CD4-positive, alpha-beta T cell treated with Interleukin-1 beta for 1 hour (primary cell): ENCODE measurements around the gene REM1.
A peak's percentile ranks its signal among the peaks of the same experiment; 100 is the strongest.

Experiments used
- DNase-seq, 2 donors: peaks; one replicate each; pipeline ENCODE4 v3.0.0-alpha.2; 2020 to 2022

Gene REM1

DNA sequence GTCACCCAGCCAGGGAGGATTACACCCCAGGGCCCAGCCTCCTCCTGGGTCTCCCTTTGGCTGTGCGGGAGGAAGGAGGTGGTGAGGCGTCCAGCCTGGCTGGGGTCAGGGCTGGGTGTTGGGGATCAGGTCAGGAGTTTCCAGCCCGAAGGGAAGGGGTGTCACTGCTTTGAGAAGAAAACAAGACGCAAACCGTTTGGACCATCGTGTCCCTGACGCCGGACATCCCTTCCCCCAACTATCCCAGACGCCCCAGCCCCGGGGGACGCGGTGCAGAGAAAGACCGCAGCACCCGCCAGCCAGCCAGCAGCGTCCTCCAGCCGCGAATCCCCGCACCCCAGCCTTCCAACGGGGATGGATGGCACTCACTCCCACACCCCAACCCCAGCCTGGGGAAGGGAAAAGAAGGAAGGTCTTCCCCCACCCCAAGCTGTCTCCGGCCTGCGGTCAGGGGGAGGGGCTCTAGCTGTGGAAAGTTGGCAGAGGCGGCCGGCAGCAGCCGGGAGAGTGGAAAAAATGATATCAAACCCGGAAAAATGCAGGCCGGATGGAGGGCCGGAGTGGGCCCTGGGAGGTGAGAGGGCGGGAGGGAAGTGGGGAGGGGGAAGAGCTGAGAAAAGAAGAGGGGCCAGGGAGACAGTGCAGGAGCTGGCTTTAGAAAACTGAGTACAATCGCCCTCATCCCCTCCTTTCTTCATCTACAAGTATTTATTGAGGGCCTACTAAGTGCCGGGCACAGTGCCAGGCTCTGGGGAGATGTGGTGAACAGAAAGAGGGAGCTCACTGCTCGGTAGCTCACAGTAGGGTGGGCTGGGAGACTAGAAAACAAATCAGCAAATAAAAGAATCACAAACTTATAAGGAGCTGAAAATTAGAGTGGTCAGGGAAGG, 10.6 kb downstream of the REM1 start:
- DNase-seq = no peak

DNA sequence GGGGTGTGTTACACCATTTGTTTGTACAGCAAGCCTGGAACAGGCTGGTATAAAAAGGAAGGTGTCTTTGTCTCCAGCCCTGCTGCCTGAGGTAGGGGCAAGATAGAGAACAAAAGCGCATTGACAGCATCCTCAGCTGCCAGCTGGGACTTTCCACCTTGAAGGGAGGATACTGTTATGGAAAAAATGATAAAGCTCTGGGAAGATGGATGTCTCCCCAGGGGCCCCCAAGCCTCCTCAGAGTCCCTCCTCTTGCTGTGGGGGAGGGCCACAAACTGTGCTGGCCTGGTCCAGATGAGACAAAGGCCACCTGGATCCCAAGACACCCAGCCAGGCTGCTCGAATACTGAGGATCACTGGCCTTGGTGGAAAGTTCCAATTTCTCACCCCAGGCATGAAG, 13.0 kb downstream of the REM1 start:
- no peak for DNase-seq

DNA sequence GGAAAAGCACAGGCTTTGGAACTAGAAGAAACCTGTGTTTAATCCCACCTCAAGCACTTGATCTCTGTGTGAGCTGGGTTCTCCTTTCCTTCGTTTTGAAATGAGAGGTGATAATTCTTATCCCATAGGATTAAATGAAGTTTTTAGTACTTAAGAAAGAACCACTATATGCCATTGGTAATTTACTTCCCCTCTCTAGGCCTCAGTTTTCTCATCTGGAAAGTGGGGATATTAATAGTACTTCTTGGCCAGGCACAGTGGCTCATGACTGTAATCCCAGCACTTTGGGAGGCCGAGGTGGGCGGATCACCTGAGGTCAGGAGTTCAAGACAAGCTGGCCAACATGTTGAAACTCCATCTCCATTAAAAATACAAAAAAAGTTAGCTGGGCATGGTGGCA, 14.1 kb downstream of the REM1 start:
- no peak for DNase-seq

DNA sequence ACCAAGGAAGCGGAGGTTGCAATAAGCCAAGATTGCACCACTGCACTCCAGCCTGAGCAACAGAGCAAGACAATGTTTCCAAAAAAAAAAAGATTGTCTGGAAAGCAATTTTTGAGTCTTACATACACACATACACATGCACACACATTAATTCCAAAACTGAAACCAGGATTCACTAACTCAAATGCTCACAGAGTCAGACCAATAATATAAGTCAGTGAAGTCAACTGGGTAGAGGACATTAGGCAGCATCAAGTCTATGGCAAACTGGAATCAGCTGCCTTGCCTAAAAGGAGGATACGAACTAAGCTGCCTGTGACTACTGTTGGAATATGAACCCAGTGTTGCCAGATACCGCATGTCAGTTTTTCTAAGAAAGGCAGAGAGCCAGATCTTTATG, 15.7 kb downstream of the REM1 start:
- no peak for DNase-seq

DNA sequence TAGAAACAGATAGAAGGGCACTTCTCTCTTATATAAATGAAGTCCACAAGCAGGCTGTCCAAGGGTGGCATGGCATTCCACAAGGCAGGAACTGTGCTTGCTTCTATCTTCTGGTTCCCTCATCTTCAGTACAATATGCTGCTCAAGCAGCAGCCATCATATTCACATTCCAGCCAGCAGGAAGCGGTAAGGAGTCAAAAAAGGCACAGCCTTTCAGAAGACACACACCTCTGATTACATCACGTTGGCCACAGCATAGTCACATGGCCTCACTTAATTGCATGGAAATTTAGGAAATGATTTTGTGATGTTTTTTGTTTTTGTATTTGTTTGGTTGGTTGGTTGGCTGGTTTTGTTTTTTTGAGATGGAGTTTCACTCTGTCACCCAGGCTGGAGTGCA, 19.0 kb downstream of the REM1 start:
- no peak for DNase-seq

DNA sequence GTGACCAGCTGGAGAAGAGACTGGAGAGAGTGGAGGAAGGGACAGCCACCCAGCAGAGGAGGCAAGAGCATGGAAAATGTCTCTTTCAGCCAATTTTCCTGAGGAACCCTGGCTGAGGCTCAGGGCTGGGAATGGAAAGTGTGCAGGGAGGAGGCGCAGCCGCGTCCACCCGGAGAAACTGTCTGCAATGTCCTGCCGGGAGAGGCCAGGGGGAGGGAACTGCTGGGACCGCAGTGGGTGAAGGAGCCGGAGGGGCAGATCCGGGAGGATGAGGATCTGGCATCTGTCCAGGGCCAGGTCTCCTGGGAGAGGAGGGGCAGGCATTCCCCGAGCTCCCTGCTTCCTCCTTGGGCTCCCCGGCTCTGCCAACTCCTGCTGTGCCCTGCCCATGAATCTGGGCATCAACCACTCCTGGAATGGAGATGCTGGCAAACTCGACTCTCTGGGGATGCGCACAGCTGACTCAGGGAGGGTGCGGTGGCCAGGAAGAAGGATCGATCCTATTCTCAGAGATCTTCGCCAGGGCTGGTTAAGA, 21.7 kb downstream of the REM1 start:
- no peak for DNase-seq

DNA sequence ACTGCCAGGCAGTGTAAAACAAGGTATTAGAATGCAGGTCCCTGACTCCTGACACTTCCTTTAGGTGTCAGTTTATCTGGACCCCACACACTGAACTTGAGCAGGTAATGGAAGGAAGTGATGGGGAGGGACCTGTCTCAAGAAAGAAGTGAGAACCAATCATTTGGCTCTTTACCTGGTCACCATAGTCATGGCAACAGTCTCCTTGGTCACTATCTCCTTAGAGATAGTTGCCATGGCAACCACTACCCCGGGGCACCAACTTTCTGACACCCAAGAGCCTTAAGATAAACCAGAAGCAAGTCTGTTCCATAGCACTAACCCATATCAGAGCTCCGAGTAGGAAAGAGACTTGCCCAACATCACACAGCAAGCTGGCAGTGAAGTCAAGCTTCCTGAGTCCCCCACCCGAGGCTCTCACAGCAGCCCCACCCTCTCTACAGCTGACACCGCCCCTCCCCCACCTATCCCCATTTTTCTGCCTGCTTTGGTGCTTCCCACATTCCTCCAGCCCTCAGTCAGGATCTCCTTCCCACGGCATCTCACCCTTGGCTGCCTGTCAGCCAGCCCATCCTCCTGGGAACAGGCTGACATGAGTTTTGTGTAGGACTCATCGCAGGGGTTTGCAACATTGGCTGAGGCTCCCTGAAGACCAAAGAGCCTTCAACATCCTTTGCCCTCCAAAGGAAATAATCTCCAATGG, 22.9 kb downstream of the REM1 start:
- DNase-seq = no peak

DNA sequence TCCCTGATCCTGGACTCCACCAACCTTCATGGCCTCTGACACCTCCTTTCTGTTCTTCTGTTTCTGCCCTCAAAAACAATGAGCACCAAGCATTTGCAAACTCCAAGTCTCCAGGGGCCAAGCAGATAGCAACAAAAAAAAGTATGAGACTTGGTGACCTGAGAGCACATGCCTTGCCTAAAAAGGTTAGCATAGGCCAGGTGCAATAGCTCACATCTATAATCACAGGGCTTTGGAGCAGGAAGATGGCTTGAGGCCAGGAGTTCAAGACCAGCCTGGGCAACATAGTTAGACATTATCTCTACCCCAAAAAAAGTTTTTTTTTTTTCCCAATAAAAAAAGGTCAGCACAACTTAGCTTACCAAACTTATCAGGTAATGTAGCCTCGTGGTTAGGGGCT, 25.4 kb downstream of the REM1 start:
- DNase-seq = no peak

DNA sequence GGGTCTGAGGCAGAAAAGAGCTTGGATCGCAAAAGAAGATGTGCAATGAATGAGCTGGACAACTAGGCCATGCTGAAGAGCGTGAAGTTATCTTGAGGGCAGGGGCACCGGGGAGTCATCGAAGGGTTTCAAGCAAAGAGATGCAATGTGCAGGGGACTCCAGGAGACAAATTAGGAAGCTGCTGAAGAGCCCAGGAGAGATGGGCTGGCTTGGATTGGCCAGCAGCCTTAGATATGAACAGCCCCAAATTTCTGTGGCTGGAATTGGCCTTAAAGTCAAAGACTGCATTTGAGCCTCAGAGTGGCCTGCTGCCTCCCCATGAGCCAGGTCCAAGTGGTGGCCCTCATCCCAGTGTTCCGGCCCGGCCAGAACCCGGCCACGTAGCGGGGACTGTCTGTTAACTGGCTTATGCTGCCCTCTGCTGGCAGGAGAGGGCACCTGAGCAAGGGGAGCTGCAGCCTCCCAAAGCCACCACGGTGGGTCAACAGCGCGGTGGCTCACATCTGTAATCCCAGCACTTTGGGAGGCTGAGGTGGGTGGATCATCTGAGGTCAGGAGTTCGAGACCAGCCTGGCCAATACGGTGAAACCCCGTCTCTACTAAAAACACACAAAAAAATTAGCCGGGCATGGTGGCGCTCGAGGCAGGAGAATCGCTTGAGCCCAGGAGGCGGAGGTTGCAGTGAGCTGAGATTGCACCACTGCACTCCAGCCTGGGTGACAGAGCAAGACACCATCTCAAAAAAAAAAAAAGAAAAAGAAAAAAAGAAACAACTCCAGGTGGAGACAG, 28.0 kb downstream of the REM1 start:
- peak; percentile 73 to 75 for DNase-seq

DNA sequence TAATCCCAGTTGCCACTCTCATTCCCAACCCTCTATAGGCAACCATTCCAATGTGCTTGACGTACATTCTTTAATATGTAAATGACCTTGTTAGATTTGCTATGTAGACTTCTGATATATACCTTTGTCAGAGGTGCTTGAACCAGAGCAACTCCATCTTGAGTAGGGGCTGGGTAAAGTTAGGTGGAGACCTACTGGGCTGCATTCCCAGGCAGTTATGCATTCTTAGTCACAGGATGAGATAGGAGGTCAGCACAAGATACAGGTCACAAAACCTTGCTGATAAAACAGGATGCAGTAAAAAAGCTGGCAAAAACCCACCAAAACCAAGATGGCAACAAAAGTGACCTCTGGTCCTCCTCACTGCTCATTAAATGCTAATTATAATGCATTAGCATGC, 30.8 kb downstream of the REM1 start:
- DNase-seq = no peak

DNA sequence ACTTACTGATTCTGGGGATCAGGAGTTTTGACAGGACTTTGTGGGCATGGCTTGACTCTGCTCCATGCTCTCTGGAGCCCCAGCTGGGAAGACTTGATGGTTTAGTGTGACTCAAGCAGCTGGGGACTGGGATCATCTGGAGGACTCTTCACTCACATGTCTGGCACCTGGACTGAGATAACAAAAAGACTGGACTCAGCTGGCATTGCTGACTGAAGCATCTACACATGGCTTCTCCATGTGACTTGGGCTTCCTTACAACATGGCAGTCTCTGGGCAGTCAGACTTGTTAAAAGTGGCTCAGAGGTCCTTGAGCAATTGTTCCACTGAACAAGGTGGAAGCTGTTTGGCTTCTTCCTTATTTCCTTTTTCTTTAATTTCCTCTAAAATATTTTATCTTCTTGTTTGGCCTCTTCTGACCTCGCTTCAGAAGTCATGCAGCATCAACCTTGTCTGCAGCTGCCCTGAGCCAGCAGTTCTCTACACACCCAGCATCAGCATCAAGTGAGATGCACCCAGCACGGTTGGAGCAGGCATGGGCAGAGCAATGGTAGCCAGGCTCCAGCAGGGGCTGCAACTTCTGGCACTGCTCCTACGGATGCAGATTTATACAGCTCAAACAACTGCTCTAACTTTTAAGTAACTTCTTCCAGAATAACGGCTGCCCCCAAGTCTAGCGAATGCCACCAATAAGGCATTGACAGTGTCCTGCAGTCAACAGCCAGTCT, 33.6 kb downstream of the REM1 start:
- DNase-seq = no peak

DNA sequence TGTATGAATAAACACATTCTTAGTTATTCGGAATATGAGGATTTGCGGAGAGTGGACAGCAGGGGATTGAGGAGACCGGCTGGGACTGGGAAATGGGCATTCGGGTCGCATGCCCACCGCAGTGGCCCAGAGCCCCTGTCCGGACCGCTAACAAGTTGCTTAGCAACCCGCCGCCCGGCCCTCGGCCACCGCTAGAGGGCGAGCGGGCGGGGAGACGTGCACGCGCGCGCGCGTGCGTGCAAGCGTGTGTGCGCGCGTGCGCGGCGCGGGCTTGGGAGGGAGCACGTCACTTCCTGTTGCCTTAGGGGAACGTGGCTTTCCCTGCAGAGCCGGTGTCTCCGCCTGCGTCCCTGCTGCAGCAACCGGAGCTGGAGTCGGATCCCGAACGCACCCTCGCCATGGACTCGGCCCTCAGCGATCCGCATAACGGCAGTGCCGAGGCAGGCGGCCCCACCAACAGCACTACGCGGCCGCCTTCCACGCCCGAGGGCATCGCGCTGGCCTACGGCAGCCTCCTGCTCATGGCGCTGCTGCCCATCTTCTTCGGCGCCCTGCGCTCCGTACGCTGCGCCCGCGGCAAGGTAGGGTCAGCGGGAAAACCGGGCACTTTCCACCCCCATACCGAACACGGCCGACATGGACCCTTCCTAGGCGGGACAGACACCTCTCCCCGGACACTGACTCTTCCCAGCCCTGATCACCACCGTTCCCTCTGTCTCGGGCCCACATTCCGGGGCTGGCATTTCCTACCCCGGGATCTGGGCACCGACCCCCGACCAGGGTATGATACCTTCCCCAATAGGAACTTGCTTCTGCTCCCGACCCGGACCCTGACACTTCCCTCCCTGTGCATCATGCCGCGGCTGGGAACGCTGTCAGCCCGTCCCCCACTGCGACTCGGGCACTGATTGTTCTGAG, 39.3 kb downstream of the REM1 start, which contains the start of gene HM13:
HM13 (plus strand) TSS at position 289 of the 918 bp plus-strand sequence; CDS start at position 399, 110 bp downstream.
- peak; percentile 88 to 89 for DNase-seq

DNA sequence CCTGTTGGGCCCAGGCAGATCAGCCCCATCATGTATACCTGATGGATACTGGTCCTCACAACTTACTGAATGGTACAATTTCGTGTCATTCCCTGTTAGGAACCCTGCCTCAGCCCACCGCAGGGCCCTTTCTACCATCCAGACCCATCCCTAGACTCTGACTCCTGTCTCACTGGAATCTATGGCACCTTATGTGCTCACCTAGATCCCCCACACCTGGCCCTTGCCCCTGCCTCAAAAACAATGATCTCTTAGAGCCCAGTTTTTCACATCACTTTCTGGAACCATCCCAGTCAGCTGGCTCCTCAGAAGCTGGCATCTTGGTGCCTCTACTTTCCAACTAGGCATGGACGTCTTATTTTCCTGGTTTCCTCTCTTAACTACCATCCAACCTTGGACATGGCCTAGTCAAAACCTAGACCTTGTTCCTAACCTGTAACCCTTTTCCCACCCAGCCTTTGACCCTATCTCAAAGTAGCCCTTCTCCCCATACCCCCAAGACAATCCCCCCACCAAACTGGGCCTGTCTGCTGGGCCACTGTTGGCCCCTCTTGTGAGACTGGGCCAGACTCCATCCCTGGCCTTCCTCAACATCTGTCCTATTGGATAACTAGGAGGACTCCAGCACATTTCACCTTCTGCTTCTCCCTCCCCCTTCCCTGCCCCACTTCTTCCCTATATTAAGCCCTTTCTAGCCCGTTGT, 40.1 kb downstream of the REM1 start:
- no peak for DNase-seq

DNA sequence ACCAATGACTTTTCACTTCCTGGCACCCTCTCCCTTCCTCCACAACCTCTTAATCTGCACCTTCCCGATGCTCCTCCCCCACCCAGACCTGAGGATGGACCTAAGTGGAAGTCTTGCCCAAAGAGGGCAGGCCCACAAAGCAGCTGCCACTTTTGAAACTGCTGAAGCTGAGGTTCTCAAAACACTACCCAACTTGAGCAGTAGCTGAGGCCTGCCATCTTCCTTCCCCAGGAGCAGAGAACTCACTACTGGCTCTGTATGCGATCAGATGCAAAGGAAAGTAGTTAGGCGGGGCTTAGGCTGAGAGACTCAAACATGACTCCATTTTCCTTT, 40.7 kb downstream of the REM1 start:
- DNase-seq = no peak

DNA sequence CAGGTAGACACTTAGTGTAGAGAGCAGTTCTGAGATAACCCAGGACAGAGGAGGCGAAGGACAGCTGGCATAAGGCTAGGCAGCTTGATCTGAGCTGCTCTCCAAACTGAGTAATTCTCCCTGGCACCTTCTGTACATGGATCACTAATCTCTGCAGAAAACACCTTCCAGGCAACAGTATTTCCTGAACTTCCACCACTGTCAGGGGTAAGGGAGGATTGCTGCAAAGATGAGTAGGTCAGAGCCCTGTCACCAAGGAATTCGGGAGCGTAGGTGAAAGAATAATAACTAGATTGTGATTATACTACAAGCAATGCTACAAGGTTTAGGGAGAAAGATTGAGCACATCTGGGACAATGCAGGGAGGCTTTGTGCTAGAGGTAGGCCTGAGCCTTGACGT, 41.1 kb downstream of the REM1 start:
- DNase-seq = no peak

DNA sequence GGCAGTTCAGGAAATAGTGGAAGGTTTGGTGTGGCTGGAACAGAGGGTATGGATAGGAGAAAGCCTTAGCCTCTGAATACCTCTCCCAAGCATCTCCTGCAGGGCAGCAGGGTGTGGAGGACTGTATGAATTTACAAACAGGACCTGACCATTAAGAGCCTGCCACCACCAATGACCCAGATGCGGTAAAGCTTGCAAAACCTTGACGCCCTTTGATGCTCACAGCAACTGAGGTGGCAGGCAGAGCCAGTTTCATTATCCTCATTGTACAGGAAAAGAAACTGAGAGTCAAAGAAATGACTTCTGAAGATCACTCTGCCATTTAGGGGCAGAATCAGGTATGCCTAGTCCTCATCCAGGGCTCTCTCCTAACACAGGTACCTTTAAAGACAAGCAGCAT, 41.6 kb downstream of the REM1 start:
- DNase-seq = peak in 1 of 2 donors; percentile 17

DNA sequence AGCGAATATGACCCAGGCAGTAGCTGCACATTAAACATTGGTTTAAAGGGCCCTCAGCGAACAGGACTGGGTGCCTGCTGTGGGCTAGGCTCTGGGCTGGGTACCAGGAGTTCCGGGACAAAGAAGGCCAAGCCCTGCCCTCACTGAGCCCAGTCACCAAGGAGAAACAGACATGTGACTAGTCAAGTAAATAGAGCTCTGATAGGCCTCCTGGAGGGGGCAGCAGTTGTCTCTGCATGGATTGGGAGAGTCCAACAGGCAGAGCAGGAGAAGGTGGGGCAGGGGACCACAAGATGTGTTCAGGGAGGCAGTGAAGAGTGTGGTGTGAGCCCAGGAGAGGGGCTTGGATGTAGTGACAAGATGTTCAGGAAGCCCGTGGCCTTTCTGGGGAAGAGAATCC, 42.3 kb downstream of the REM1 start:
- DNase-seq = no peak

DNA sequence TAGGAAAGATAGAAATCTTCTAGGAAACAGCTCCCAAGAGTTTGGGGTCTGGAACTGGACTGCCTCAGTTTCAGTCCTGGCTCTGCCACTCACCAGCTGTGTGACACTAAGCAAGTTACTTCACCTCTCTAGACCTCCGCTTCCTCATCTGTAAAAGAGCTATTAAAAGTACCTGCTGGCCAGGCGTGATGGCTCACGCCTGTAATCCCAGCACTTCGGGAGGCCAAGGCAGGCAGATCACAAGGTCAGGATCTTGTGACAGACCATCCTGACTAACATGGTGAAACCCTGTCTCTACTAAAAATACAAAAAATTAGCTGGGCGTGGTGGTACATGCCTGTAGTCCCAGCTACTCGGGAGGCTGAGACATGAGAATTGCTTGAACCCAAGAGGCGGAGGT, 46.2 kb downstream of the REM1 start:
- DNase-seq = peak in 1 of 2 donors; percentile 42

DNA sequence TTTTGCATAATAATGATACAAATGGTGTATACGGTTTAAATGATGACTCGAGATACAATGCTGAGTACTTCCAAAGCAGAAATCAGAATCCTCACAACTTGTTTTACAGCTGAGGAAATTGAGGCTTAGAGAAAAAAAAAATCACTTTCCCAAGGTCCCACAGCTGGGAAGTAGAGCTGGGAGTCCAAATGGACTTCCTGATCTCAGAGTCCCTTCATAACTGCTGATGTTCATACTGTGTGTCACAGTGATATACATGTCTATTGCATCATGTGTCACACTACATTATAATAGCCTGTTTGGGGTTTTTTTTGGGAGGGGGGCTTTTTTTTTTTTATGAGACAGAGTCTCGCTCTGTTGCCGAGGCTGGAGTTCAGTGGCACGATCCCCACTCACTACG, 47.6 kb downstream of the REM1 start:
- DNase-seq = no peak

DNA sequence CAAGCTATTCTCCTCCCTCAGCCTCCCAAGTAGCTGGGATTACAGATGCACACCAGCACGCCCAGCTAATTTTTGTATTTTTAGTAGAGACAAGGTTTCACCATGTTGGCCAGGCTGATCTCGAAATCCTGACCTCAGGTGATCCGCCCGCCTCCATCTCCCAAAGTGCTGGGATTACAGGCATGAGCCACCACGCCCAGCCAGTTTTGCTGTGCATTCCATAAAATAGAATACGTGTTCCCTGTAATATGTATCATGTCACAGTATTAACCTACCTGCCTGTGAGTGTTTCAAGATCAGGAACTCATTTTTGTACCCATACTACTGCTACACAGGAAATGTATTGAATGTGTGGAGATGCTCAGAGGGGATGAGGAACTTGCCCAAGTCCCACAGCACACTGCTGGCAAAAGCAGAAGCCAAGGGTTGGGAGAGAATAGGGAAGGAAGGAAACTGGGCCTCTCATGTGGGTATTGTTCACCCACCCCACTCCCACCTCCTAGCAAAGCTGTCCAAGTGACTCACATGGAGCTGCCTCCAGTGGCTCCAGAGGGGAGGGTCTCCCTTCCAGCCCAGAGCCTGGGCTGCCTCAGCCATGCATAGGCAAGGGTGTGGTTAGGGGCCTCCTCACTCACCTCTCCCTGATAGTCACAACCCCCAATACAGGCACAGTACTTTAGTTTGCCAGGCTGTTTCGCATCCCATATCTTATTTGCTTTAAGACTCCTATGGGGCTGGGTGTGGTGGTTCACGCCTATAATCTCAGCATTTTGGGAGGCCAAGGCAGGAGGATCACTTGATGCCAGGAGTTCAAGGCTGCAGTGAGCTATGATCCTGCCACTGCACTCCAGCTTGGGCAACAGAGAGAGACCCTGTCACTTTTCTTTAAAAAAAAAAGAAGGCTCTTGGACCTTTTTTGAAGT, 48.5 kb downstream of the REM1 start:
- DNase-seq = peak in 1 of 2 donors; percentile 71
